Measurements from ENCODE around the gene WWOX. TPM values are rescaled to one million over a fixed set of nuclear protein-coding genes. Genes with fewer than 3 reads are reported as not detected.

Gene WWOX
- total and polyA plus RNA-seq, 2 of the 8 experiments (the other 6 are each of a cell fraction or from before 2014, with no cell fraction given): 5.4 to 16.7 TPM

DNA sequence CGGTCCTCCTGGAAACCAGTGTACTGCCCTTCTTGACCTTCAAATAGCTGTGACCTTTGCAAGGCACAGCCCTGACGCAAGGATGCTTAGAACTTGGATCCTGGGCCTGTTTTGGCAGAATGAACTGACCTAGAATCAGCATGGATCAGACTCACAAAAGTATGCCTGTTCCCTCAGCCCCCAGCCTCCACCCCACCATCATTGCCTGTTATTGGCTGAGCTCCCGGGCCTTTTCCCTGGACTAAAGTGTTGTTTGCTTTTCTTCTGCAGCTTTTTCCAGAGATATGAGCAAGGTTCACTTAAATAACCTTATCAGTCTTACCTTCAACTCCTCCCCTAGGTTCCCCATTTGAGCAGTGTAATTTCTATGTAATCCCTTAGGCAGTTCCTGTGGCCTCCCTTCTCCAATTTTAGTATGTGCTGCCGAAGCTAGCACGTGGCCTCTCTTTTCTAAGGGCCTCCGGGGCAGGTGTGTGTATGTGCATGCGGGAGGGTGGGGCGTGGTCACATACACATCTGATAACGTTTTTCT, 1153.7 kb downstream of the WWOX start:
- H3K4ac ChIP-seq (replicated peaks; ENCODE audit: insufficient read length, low read depth, low read length): no peak overlapping the region
- H3K27ac ChIP-seq (ENCODE audit: low read depth, low read length): no peak overlapping the region
- no peak for FAIRE-seq
- ChIA-PET POLR2A (ENCODE audit: partially characterized antibody) (no interaction called here), CTCF (ENCODE audit: partially characterized antibody) (interaction anchor here (0.6 to 1.7 kb wide), 3 partner anchors 9 to 264 kb away, joined by 3 to 4 read pairs (median 4); no protein-coding TSS in a partner anchor)
- 91% methylated on average over 8 of the region's 9 CpGs; no CpG with 5 or more reads in 1 of the 2 experiments for WGBS, 2 experiments (ENCODE audit: extremely low coverage in 1 of 2, insufficient coverage in 1 of 2, insufficient read length in 1 of 2, insufficient replicate concordance in 2 of 2, low coverage in 1 of 2, low lambda C conversion rate in 2 of 2, missing lambda C conversion rate in 1 of 2)
- no peaks in the 10 kb centered on the region for H4K20me1 ChIP-seq (replicated peaks in 1 of 2; ENCODE audit: control insufficient read depth in 1 of 2, insufficient read depth in 2 of 2, low read length in 2 of 2)
- peak overlapping the region; percentile 39; the same call in 1 of the 2 replicates for H2AK5ac ChIP-seq (ENCODE audit: low read depth, low read length)
- no peak overlapping the region for H2BK120ac ChIP-seq (replicated peaks; ENCODE audit: low read depth, low read length)
- H3K79me2 ChIP-seq (ENCODE audit: control insufficient read depth in 1 of 2, insufficient read depth in 2 of 2, low read length in 2 of 2): no peaks in the 10 kb centered on the region
- no peak overlapping the region for H2BK20ac ChIP-seq (ENCODE audit: low read length)
- peak overlapping the region; percentile 75; the same call in 1 of the 2 replicates for H2BK12ac ChIP-seq (ENCODE audit: low read depth, low read length)
- H3K56ac ChIP-seq (replicated peaks; ENCODE audit: insufficient read length, low read depth, low read length): no peak overlapping the region
- no peak overlapping the region for H2BK15ac ChIP-seq (ENCODE audit: low read length)
- H3K23me2 ChIP-seq (ENCODE audit: low read depth, low read length): no peaks in the 10 kb centered on the region
- H4K5ac ChIP-seq (ENCODE audit: insufficient read length, low read depth, low read length): no peak overlapping the region
- H3K9ac ChIP-seq (replicated peaks in 1 of 4; ENCODE audit: extremely low read depth in 1 of 4, low read depth in 3 of 4, low read length in 3 of 4): no peak overlapping the region
- no peaks in the 10 kb centered on the region for H3K36me3 ChIP-seq (ENCODE audit: control insufficient read depth in 2 of 4, insufficient read depth in 4 of 4, low read length in 3 of 4)
- no peak overlapping the region for H3K14ac ChIP-seq (ENCODE audit: insufficient read length)
- H2BK5ac ChIP-seq (ENCODE audit: low read depth, low read length): no peak overlapping the region
- no peak overlapping the region for H4K91ac ChIP-seq (replicated peaks; ENCODE audit: insufficient read length, low read length)
- no peak for DNase-seq (ENCODE audit: low read depth in 1 of 2, low spot score in 2 of 2)
- no peak overlapping the region for H4K8ac ChIP-seq (ENCODE audit: extremely low read depth, insufficient read depth, low read length)
- H3K9me3 ChIP-seq (ENCODE audit: insufficient read depth in 2 of 2, low read depth in 1 of 2, low read length in 1 of 2): no peaks in the 10 kb centered on the region
- no peak overlapping the region for H2AFZ ChIP-seq (ENCODE audit: low read length)
- H3K79me1 ChIP-seq (ENCODE audit: low read depth, low read length): no peaks in the 10 kb centered on the region
- H3K4me3 ChIP-seq (ENCODE audit: extremely low read depth in 1 of 4, insufficient read depth in 2 of 4, low read depth in 3 of 4, low read length in 4 of 4): no peak overlapping the region
- no peaks in the 10 kb centered on the region for H3K4me1 ChIP-seq (replicated peaks in 1 of 4; ENCODE audit: control insufficient read depth in 3 of 4, insufficient read depth in 4 of 4, low read length in 3 of 4)
- no peak overlapping the region for H3K18ac ChIP-seq (ENCODE audit: extremely low read depth, low read length)
- H3K4me2 ChIP-seq (ENCODE audit: insufficient read depth in 1 of 2, low read depth in 2 of 2, low read length in 2 of 2): no peak overlapping the region
- H3K27me3 ChIP-seq (replicated peaks in 1 of 4; ENCODE audit: control insufficient read depth in 3 of 4, extremely low read depth in 1 of 4, insufficient read depth in 3 of 4, low read length in 3 of 4): no peaks in the 10 kb centered on the region
- H3K23ac ChIP-seq (ENCODE audit: insufficient read length): no peak overlapping the region

All from H1 (cell line).